ENCODE measurements around the gene MAD1L1. TPM values are rescaled to one million over a fixed set of nuclear protein-coding genes. Genes with fewer than 3 reads are reported as not detected.
A peak's percentile ranks its signal among the peaks of the same experiment; 100 is the strongest.

MAD1L1 gene
- total RNA-seq, 1 experiment from 2014 or later, result 43.8 TPM

GRCh38 chr7:1985936-1986335, 246.8 kb downstream of the MAD1L1 start (continued):
- TF ChIP-seq, protein P1, sequence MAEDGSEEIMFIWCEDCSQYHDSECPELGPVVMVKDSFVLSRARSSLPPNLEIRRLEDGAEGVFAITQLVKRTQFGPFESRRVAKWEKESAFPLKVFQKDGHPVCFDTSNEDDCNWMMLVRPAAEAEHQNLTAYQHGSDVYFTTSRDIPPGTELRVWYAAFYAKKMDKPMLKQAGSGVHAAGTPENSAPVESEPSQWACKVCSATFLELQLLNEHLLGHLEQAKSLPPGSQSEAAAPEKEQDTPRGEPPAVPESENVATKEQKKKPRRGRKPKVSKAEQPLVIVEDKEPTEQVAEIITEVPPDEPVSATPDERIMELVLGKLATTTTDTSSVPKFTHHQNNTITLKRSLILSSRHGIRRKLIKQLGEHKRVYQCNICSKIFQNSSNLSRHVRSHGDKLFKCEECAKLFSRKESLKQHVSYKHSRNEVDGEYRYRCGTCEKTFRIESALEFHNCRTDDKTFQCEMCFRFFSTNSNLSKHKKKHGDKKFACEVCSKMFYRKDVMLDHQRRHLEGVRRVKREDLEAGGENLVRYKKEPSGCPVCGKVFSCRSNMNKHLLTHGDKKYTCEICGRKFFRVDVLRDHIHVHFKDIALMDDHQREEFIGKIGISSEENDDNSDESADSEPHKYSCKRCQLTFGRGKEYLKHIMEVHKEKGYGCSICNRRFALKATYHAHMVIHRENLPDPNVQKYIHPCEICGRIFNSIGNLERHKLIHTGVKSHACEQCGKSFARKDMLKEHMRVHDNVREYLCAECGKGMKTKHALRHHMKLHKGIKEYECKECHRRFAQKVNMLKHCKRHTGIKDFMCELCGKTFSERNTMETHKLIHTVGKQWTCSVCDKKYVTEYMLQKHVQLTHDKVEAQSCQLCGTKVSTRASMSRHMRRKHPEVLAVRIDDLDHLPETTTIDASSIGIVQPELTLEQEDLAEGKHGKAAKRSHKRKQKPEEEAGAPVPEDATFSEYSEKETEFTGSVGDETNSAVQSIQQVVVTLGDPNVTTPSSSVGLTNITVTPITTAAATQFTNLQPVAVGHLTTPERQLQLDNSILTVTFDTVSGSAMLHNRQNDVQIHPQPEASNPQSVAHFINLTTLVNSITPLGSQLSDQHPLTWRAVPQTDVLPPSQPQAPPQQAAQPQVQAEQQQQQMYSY (CRISPR knock-in tag; IDR thresholded peaks at IDR 0.05), result no peak
- TF ChIP-seq PRRX2 (CRISPR knock-in tag; IDR thresholded peaks at IDR 0.05) (no peak), FOXJ3 (CRISPR knock-in tag; IDR thresholded peaks at IDR 0.05; ENCODE audit: borderline replicate concordance) (no peak), NR3C1 (CRISPR knock-in tag; conservative IDR thresholded peaks at IDR 0.05; ENCODE audit: low read depth) (no peak), CREB1 (CRISPR knock-in tag; IDR thresholded peaks at IDR 0.05) (no peak)
- TF ChIP-seq, protein P2, sequence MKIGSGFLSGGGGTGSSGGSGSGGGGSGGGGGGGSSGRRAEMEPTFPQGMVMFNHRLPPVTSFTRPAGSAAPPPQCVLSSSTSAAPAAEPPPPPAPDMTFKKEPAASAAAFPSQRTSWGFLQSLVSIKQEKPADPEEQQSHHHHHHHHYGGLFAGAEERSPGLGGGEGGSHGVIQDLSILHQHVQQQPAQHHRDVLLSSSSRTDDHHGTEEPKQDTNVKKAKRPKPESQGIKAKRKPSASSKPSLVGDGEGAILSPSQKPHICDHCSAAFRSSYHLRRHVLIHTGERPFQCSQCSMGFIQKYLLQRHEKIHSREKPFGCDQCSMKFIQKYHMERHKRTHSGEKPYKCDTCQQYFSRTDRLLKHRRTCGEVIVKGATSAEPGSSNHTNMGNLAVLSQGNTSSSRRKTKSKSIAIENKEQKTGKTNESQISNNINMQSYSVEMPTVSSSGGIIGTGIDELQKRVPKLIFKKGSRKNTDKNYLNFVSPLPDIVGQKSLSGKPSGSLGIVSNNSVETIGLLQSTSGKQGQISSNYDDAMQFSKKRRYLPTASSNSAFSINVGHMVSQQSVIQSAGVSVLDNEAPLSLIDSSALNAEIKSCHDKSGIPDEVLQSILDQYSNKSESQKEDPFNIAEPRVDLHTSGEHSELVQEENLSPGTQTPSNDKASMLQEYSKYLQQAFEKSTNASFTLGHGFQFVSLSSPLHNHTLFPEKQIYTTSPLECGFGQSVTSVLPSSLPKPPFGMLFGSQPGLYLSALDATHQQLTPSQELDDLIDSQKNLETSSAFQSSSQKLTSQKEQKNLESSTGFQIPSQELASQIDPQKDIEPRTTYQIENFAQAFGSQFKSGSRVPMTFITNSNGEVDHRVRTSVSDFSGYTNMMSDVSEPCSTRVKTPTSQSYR (CRISPR knock-in tag; IDR thresholded peaks at IDR 0.05), result no peak

DNA sequence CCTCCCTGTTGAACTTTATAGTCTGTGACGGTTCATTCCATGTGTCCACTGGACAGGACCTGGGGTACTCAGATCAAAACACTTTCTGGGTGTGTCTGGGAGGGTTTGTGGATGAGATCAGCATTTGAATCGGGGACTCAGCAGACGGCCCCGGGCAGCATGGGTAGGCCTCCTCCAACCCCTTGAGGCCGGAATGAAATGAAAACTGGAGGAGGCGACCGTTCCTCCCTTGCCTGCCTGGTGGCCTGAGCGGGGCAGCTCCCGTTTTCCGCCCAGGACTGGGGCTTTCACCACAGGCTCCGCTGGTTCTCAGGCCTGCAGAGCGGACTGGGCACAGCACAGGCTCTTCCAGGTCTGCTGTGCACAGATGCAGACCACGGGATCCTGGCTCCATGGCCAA, 247.7 kb downstream of the MAD1L1 start:
- no peaks in the 10 kb centered on the region for H3K9me3 Mint-ChIP-seq
- ChIA-PET POLR2A (no interaction called here), CTCF (no interaction called here)
- peak overlapping the region; percentile 25 for H3K27ac Mint-ChIP-seq
- ATAC-seq (no peak), DNase-seq (ENCODE audit: low spot score) (no peak)
- no peaks in the 10 kb centered on the region for H3K36me3 Mint-ChIP-seq
- TF ChIP-seq PRRX2 (CRISPR knock-in tag; IDR thresholded peaks at IDR 0.05) (no peak), E2F4 (CRISPR knock-in tag; IDR thresholded peaks at IDR 0.05; ENCODE audit: borderline replicate concordance, low read depth) (no peak), GRHL2 (CRISPR knock-in tag; IDR thresholded peaks at IDR 0.05; ENCODE audit: insufficient replicate concordance, severe bottlenecking) (no peak), TCF7 (CRISPR knock-in tag; IDR thresholded peaks at IDR 0.05; ENCODE audit: low read depth) (no peak), NFE2L1 (CRISPR knock-in tag; IDR thresholded peaks at IDR 0.05) (no peak), ZNF416 (CRISPR knock-in tag; IDR thresholded peaks at IDR 0.05) (no peak), TEAD4 (CRISPR knock-in tag; IDR thresholded peaks at IDR 0.05) (no peak), ARID4B (CRISPR knock-in tag; IDR thresholded peaks at IDR 0.05; ENCODE audit: borderline replicate concordance) (no peak), ATF2 (CRISPR knock-in tag; IDR thresholded peaks at IDR 0.05; ENCODE audit: borderline replicate concordance, low read depth) (no peak), JUN (CRISPR knock-in tag; IDR thresholded peaks at IDR 0.05) (no peak), GTF2I (CRISPR knock-in tag; conservative IDR thresholded peaks at IDR 0.05) (no peak), NFYB (CRISPR knock-in tag; conservative IDR thresholded peaks at IDR 0.05; ENCODE audit: low read depth) (no peak), NR1H2 (CRISPR knock-in tag; IDR thresholded peaks at IDR 0.05) (no peak)
- TF ChIP-seq, protein P3, sequence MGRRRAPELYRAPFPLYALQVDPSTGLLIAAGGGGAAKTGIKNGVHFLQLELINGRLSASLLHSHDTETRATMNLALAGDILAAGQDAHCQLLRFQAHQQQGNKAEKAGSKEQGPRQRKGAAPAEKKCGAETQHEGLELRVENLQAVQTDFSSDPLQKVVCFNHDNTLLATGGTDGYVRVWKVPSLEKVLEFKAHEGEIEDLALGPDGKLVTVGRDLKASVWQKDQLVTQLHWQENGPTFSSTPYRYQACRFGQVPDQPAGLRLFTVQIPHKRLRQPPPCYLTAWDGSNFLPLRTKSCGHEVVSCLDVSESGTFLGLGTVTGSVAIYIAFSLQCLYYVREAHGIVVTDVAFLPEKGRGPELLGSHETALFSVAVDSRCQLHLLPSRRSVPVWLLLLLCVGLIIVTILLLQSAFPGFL (CRISPR knock-in tag; IDR thresholded peaks at IDR 0.05; ENCODE audit: borderline replicate concordance), result no peak
- TF ChIP-seq, protein P4, sequence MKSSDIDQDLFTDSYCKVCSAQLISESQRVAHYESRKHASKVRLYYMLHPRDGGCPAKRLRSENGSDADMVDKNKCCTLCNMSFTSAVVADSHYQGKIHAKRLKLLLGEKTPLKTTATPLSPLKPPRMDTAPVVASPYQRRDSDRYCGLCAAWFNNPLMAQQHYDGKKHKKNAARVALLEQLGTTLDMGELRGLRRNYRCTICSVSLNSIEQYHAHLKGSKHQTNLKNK (CRISPR knock-in tag; IDR thresholded peaks at IDR 0.05), result no peak
- peaks cover 4% of the 10 kb centered on the region; the same call in 1 of the 2 replicates for H3K4me1 Mint-ChIP-seq
- no peaks in the 10 kb centered on the region for H3K27me3 Mint-ChIP-seq (ENCODE audit: low read depth)
- no peak overlapping the region for H3K4me3 Mint-ChIP-seq
